ENCODE measurements around the gene TEF.
A peak's percentile ranks its signal among the peaks of the same experiment; 100 is the strongest.

- TF ChIP-seq POLR2A (IDR thresholded peaks at IDR 0.05) (peak; percentile 36), CTCF (IDR thresholded peaks at IDR 0.05) (peak in 1 of 3 experiments; percentile 32)
Observed at GRCh38 chr22:41367039-41367679, 14.6 kb upstream of the TEF start.

Measured in testis (tissue), 2 donors.